Measurements from ENCODE around the gene PSMD4.

DNA sequence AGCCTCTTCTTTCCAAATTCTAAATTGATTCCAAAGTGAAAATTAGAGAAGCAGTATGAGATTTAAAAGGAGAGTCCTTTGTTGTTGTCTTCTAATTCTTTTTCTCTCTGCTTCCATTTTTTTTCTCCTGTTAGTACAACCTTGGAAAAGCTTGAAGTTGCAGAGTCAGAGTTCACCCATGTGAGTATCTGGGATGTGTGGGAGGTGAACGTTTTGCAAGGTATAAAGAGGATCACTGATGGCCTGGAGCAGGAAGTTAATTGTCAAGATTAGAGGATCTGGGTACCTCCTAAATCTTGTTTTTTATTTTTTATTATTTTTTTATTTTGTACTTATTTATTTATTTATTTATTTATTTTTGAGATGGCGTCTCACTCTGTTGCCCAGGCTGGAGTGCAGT lies 7.7 kb upstream of the PSMD4 start:
- TF ChIP-seq RARB (CRISPR knock-in tag; IDR thresholded peaks at IDR 0.05), result no peak
- TF ChIP-seq ZNF8 (CRISPR knock-in tag; IDR thresholded peaks at IDR 0.05), result no peak
- no peak for TF ChIP-seq ESRRG (CRISPR knock-in tag; IDR thresholded peaks at IDR 0.05)
- TF ChIP-seq, protein P1, sequence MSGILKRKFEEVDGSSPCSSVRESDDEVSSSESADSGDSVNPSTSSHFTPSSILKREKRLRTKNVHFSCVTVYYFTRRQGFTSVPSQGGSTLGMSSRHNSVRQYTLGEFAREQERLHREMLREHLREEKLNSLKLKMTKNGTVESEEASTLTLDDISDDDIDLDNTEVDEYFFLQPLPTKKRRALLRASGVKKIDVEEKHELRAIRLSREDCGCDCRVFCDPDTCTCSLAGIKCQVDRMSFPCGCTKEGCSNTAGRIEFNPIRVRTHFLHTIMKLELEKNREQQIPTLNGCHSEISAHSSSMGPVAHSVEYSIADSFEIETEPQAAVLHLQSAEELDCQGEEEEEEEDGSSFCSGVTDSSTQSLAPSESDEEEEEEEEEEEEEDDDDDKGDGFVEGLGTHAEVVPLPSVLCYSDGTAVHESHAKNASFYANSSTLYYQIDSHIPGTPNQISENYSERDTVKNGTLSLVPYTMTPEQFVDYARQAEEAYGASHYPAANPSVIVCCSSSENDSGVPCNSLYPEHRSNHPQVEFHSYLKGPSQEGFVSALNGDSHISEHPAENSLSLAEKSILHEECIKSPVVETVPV (CRISPR knock-in tag; IDR thresholded peaks at IDR 0.05), result no peak
- no peak for TF ChIP-seq BACH2 (CRISPR knock-in tag; IDR thresholded peaks at IDR 0.05; ENCODE audit: borderline replicate concordance)
- TF ChIP-seq TCF4 (CRISPR knock-in tag; IDR thresholded peaks at IDR 0.05; ENCODE audit: borderline replicate concordance), result no peak
- no peak for TF ChIP-seq PPARA (CRISPR knock-in tag; IDR thresholded peaks at IDR 0.05; ENCODE audit: borderline replicate concordance)
- no peak for TF ChIP-seq ZFP30 (CRISPR knock-in tag; IDR thresholded peaks at IDR 0.05)
- TF ChIP-seq, protein P2, sequence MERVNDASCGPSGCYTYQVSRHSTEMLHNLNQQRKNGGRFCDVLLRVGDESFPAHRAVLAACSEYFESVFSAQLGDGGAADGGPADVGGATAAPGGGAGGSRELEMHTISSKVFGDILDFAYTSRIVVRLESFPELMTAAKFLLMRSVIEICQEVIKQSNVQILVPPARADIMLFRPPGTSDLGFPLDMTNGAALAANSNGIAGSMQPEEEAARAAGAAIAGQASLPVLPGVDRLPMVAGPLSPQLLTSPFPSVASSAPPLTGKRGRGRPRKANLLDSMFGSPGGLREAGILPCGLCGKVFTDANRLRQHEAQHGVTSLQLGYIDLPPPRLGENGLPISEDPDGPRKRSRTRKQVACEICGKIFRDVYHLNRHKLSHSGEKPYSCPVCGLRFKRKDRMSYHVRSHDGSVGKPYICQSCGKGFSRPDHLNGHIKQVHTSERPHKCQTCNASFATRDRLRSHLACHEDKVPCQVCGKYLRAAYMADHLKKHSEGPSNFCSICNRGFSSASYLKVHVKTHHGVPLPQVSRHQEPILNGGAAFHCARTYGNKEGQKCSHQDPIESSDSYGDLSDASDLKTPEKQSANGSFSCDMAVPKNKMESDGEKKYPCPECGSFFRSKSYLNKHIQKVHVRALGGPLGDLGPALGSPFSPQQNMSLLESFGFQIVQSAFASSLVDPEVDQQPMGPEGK (CRISPR knock-in tag; IDR thresholded peaks at IDR 0.05; ENCODE audit: borderline replicate concordance), result no peak
- no peak for TF ChIP-seq ZC3H10 (CRISPR knock-in tag; IDR thresholded peaks at IDR 0.05)
- no peak for TF ChIP-seq SNAI2 (CRISPR knock-in tag; IDR thresholded peaks at IDR 0.05)
- TF ChIP-seq, protein P3, sequence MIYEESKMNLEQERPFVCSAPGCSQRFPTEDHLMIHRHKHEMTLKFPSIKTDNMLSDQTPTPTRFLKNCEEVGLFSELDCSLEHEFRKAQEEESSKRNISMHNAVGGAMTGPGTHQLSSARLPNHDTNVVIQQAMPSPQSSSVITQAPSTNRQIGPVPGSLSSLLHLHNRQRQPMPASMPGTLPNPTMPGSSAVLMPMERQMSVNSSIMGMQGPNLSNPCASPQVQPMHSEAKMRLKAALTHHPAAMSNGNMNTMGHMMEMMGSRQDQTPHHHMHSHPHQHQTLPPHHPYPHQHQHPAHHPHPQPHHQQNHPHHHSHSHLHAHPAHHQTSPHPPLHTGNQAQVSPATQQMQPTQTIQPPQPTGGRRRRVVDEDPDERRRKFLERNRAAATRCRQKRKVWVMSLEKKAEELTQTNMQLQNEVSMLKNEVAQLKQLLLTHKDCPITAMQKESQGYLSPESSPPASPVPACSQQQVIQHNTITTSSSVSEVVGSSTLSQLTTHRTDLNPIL (CRISPR knock-in tag; IDR thresholded peaks at IDR 0.05; ENCODE audit: low read depth), result no peak
- TF ChIP-seq, protein P4, sequence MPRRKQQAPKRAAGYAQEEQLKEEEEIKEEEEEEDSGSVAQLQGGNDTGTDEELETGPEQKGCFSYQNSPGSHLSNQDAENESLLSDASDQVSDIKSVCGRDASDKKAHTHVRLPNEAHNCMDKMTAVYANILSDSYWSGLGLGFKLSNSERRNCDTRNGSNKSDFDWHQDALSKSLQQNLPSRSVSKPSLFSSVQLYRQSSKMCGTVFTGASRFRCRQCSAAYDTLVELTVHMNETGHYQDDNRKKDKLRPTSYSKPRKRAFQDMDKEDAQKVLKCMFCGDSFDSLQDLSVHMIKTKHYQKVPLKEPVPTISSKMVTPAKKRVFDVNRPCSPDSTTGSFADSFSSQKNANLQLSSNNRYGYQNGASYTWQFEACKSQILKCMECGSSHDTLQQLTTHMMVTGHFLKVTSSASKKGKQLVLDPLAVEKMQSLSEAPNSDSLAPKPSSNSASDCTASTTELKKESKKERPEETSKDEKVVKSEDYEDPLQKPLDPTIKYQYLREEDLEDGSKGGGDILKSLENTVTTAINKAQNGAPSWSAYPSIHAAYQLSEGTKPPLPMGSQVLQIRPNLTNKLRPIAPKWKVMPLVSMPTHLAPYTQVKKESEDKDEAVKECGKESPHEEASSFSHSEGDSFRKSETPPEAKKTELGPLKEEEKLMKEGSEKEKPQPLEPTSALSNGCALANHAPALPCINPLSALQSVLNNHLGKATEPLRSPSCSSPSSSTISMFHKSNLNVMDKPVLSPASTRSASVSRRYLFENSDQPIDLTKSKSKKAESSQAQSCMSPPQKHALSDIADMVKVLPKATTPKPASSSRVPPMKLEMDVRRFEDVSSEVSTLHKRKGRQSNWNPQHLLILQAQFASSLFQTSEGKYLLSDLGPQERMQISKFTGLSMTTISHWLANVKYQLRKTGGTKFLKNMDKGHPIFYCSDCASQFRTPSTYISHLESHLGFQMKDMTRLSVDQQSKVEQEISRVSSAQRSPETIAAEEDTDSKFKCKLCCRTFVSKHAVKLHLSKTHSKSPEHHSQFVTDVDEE (CRISPR knock-in tag; IDR thresholded peaks at IDR 0.05), result no peak

Measured in SK-N-SH treated with all-trans-retinoic acid at 6 μM for 48 hours (cell line).